Epithelial cell of proximal tubule (primary cell): ENCODE data around the gene RGS3. TPM values are rescaled to one million over a fixed set of nuclear protein-coding genes. Genes with fewer than 3 reads are reported as not detected.

Experiments
- DNase-seq: peaks from one replicate; pipeline ENCODE4 v3.0.0-alpha.2; 2011; ENCODE audit warnings: low read depth
- H3K4me3 ChIP-seq: 2 replicates; pipeline ENCODE4 v1.5.1; 2011; ENCODE audit warnings: low read depth, mild to moderate bottlenecking, low read length
- CTCF ChIP-seq: conservative IDR thresholded peaks from 2 replicates; pipeline ENCODE4 v1.5.1; 2012; ENCODE audit warnings: low read depth, mild to moderate bottlenecking, low read length
- total RNA-seq: library from RNA; depleted of rRNA; stranded (reverse); fragments of >200 nt; gene quantifications from 2 replicates; pipeline ENCODE4 v1.2.3, GENCODE V29; 2015

RGS3 gene
- total RNA-seq, 1 donor from 2014 or later: 79.2 TPM

- DNase-seq: no peak
- H3K4me3 ChIP-seq: no peak overlapping the region
- no peak for TF ChIP-seq CTCF
Observed at GRCh38 chr9:113495526-113495925, 32.0 kb downstream of the RGS3 start.

GRCh38 chr9:113497051-113497450 lies 33.5 kb downstream of the RGS3 start:
- no peak for TF ChIP-seq CTCF
- no peak for DNase-seq
- H3K4me3 ChIP-seq: no peak overlapping the region

- no peak for TF ChIP-seq CTCF
- no peak overlapping the region for H3K4me3 ChIP-seq
- DNase-seq: no peak
Observed at GRCh38 chr9:113499153-113499875, 35.8 kb downstream of the RGS3 start.

GRCh38 chr9:113499876-113500497 lies 36.5 kb downstream of the RGS3 start:
- H3K4me3 ChIP-seq: no peak overlapping the region
- DNase-seq: no peak
- TF ChIP-seq CTCF: no peak

GRCh38 chr9:113501129-113501686 lies 37.7 kb downstream of the RGS3 start:
- TF ChIP-seq CTCF: no peak
- no peak for DNase-seq
- no peak overlapping the region for H3K4me3 ChIP-seq

- H3K4me3 ChIP-seq: no peak overlapping the region
- DNase-seq: no peak
- no peak for TF ChIP-seq CTCF
Observed at GRCh38 chr9:113501852-113502251, 38.3 kb downstream of the RGS3 start.
